AG08396 (cell line): ENCODE measurements around the gene ROS1.
"Not testable (repeated sequence)": the region's sequence is repeated elsewhere in the genome, so short reads cannot be mapped to it uniquely, and the experiment has no call there.

ENCODE experiments used
- DNase-seq: peaks from one replicate; pipeline ENCODE4 v3.0.0; 2012; ENCODE audit warnings: low spot score, mixed read lengths

The ROS1 gene

GRCh38 chr6:117380298-117380697 lies 45.4 kb downstream of the ROS1 start:
- DNase-seq, result no peak

GRCh38 chr6:117375446-117375845 lies 50.3 kb downstream of the ROS1 start:
- no peak for DNase-seq

GRCh38 chr6:117373211-117373813 lies 52.4 kb downstream of the ROS1 start:
- DNase-seq, result no peak

GRCh38 chr6:117372289-117372688 lies 53.5 kb downstream of the ROS1 start:
- not testable (repeated sequence) for DNase-seq

- DNase-seq, result no peak
Observed at GRCh38 chr6:117371492-117371891, 54.2 kb downstream of the ROS1 start.

- DNase-seq, result no peak
Observed at GRCh38 chr6:117359581-117359980, 66.2 kb downstream of the ROS1 start.

- no peak for DNase-seq
Observed at GRCh38 chr6:117354671-117355070, 71.1 kb downstream of the ROS1 start.

GRCh38 chr6:117352466-117353081 lies 73.2 kb downstream of the ROS1 start:
- peak; percentile 7 for DNase-seq

GRCh38 chr6:117351521-117351920 lies 74.2 kb downstream of the ROS1 start:
- DNase-seq, result no peak

- DNase-seq, result peak; percentile 8
Observed at GRCh38 chr6:117346142-117346930, 79.4 kb downstream of the ROS1 start.

GRCh38 chr6:117345292-117345610 lies 80.5 kb downstream of the ROS1 start:
- DNase-seq, result no peak

- DNase-seq, result no peak
Observed at GRCh38 chr6:117344444-117345291, 81.1 kb downstream of the ROS1 start.

GRCh38 chr6:117338567-117338966 lies 87.2 kb downstream of the ROS1 start:
- DNase-seq, result no peak

- DNase-seq, result no peak
Observed at GRCh38 chr6:117329926-117330325, 95.8 kb downstream of the ROS1 start.

- no peak for DNase-seq
Observed at GRCh38 chr6:117328500-117328899, 97.2 kb downstream of the ROS1 start.

- no peak for DNase-seq
Observed at GRCh38 chr6:117328005-117328389, 97.7 kb downstream of the ROS1 start.

- no peak for DNase-seq
Observed at GRCh38 chr6:117327149-117328004, 98.4 kb downstream of the ROS1 start.

GRCh38 chr6:117326396-117326795 lies 99.3 kb downstream of the ROS1 start:
- DNase-seq, result no peak

- no peak for DNase-seq
Observed at GRCh38 chr6:117317261-117317660, 108.5 kb downstream of the ROS1 start.

- DNase-seq, result no peak
Observed at GRCh38 chr6:117311726-117312125, 114.0 kb downstream of the ROS1 start.

- no peak for DNase-seq
Observed at GRCh38 chr6:117311310-117311709, 114.4 kb downstream of the ROS1 start.

- no peak for DNase-seq
Observed at GRCh38 chr6:117309611-117310010, 116.1 kb downstream of the ROS1 start.
